ENCODE data around the gene BLM. TPM values are rescaled to one million over a fixed set of nuclear protein-coding genes. Genes with fewer than 3 reads are reported as not detected.

BLM gene
- total RNA-seq, 1 donor from 2014 or later = 1.5 TPM

- no peak for TF ChIP-seq CTCF (IDR thresholded peaks at IDR 0.05)
- DNase-seq = no peak
- H3K4me1 ChIP-seq = peaks cover 18% of the 10 kb centered on the region
- H3K9me3 ChIP-seq = no peaks in the 10 kb centered on the region
- H3K27ac ChIP-seq = no peak overlapping the region
- no peak overlapping the region for H3K4me3 ChIP-seq
- H3K27me3 ChIP-seq = no peaks in the 10 kb centered on the region
- no peaks in the 10 kb centered on the region for H3K36me3 ChIP-seq
- intact Hi-C loops (cut with DNase I) = no loop called here
- ATAC-seq = no peak
These were observed 109.8 kb downstream of the BLM start for GRCh38 chr15:90826886-90827435.

- TF ChIP-seq CTCF (IDR thresholded peaks at IDR 0.05) = no peak
- no peaks in the 10 kb centered on the region for H3K9me3 ChIP-seq
- no peak overlapping the region for H3K4me3 ChIP-seq
- no peaks in the 10 kb centered on the region for H3K36me3 ChIP-seq
- DNase-seq = no peak
- no peak for ATAC-seq
- intact Hi-C loops (cut with DNase I) = no loop called here
- H3K27ac ChIP-seq = no peak overlapping the region
- H3K4me1 ChIP-seq = peaks cover 21% of the 10 kb centered on the region
- H3K27me3 ChIP-seq = no peaks in the 10 kb centered on the region
These were observed 111.0 kb downstream of the BLM start for GRCh38 chr15:90828111-90828510.

- Histone ChIP-seq H3K9me3 (no peaks in the 10 kb centered on the region), H3K27ac (no peak overlapping the region), H3K36me3 (no peaks in the 10 kb centered on the region), H3K4me1 (peaks cover 21% of the 10 kb centered on the region), H3K27me3 (no peaks in the 10 kb centered on the region), H3K4me3 (no peak overlapping the region)
- TF ChIP-seq CTCF (IDR thresholded peaks at IDR 0.05) = no peak
- DNase-seq = no peak
- no peak for ATAC-seq
- intact Hi-C loops (cut with DNase I) = no loop called here
These were observed 112.0 kb downstream of the BLM start for GRCh38 chr15:90829126-90829525.

GRCh38 chr15:90829942-90830440, 112.8 kb downstream of the BLM start:
- H3K4me1 ChIP-seq = peaks cover 21% of the 10 kb centered on the region
- TF ChIP-seq CTCF (IDR thresholded peaks at IDR 0.05) = no peak
- ATAC-seq = peak; percentile 88
- H3K4me3 ChIP-seq = no peak overlapping the region
- no peaks in the 10 kb centered on the region for H3K27me3 ChIP-seq
- H3K9me3 ChIP-seq = no peaks in the 10 kb centered on the region
- no peaks in the 10 kb centered on the region for H3K36me3 ChIP-seq
- DNase-seq = peak; percentile 72
- H3K27ac ChIP-seq = peak overlapping the region; percentile 61
- intact Hi-C loops (cut with DNase I) = no loop called here

- DNase-seq (no peak), ATAC-seq (no peak)
- Histone ChIP-seq H3K27ac (no peak overlapping the region), H3K36me3 (no peaks in the 10 kb centered on the region), H3K27me3 (no peaks in the 10 kb centered on the region), H3K4me1 (peaks cover 26% of the 10 kb centered on the region), H3K9me3 (no peaks in the 10 kb centered on the region), H3K4me3 (no peak overlapping the region)
- no peak for TF ChIP-seq CTCF (IDR thresholded peaks at IDR 0.05)
- intact Hi-C loops (cut with DNase I) = no loop called here
These were observed 117.5 kb downstream of the BLM start for GRCh38 chr15:90834626-90835025.
